Activated naive CD8-positive, alpha-beta T cell treated with anti-CD3 and anti-CD28 coated beads for 36 hours (primary cell): ENCODE measurements around the gene CADM1. TPM values are rescaled to one million over a fixed set of nuclear protein-coding genes. Genes with fewer than 3 reads are reported as not detected.

Source experiments
- DNase-seq: peaks from one replicate; pipeline ENCODE4 v3.0.0; 2021
- H3K27ac Mint-ChIP-seq: one replicate; pipeline ENCODE4 v1.8.0; 2022; ENCODE audit warnings: mild to moderate bottlenecking, moderate library complexity, mixed read lengths
- H3K27me3 Mint-ChIP-seq: one replicate; pipeline ENCODE4 v1.8.0; 2022; ENCODE audit warnings: mild to moderate bottlenecking, mixed read lengths
- H3K36me3 Mint-ChIP-seq: one replicate; pipeline ENCODE4 v1.8.0; 2021; ENCODE audit warnings: mild to moderate bottlenecking, mixed read lengths
- H3K4me1 Mint-ChIP-seq: one replicate; pipeline ENCODE4 v1.8.0; 2021; ENCODE audit warnings: mixed read lengths
- H3K4me3 Mint-ChIP-seq: one replicate; pipeline ENCODE4 v1.8.0; 2022; ENCODE audit warnings: mild to moderate bottlenecking, moderate library complexity, mixed read lengths
- H3K9me3 Mint-ChIP-seq: one replicate; pipeline ENCODE4 v1.8.0; 2022; ENCODE audit warnings: mixed read lengths
- total RNA-seq, 2 experiments: library from RNA; stranded (reverse); gene quantifications; one replicate each; pipeline ENCODE4 v1.2.3, GENCODE V29; 2021

CADM1 gene
- total RNA-seq, 2 experiments from 2014 or later, result not detected

GRCh38 chr11:115304774-115305472, 199.3 kb downstream of the CADM1 start:
- Mint-ChIP-seq H3K9me3 (no peaks in the 10 kb centered on the region), H3K27me3 (peaks cover 2% of the 10 kb centered on the region), H3K4me1 (no peaks in the 10 kb centered on the region), H3K4me3 (no peak overlapping the region), H3K27ac (no peak overlapping the region), H3K36me3 (no peaks in the 10 kb centered on the region)
- DNase-seq, result no peak

GRCh38 chr11:115303929-115304531, 200.2 kb downstream of the CADM1 start:
- Mint-ChIP-seq H3K27me3 (peaks cover 10% of the 10 kb centered on the region), H3K27ac (no peak overlapping the region), H3K4me3 (no peak overlapping the region), H3K36me3 (no peaks in the 10 kb centered on the region), H3K9me3 (no peaks in the 10 kb centered on the region), H3K4me1 (no peaks in the 10 kb centered on the region)
- no peak for DNase-seq

- no peaks in the 10 kb centered on the region for H3K9me3 Mint-ChIP-seq
Measured at GRCh38 chr11:115302946-115303703, 201.1 kb downstream of the CADM1 start.

GRCh38 chr11:115300660-115301428, 203.4 kb downstream of the CADM1 start:
- no peak overlapping the region for H3K27ac Mint-ChIP-seq
- no peak for DNase-seq
- H3K27me3 Mint-ChIP-seq, result peaks cover 10% of the 10 kb centered on the region
- H3K36me3 Mint-ChIP-seq, result no peaks in the 10 kb centered on the region
- no peaks in the 10 kb centered on the region for H3K4me1 Mint-ChIP-seq
- H3K9me3 Mint-ChIP-seq, result no peaks in the 10 kb centered on the region
- no peak overlapping the region for H3K4me3 Mint-ChIP-seq

More at GRCh38 chr11:115302946-115303703, 201.1 kb downstream of the CADM1 start:
- no peak for DNase-seq
- Mint-ChIP-seq H3K36me3 (no peaks in the 10 kb centered on the region), H3K4me3 (no peak overlapping the region), H3K27me3 (peaks cover 10% of the 10 kb centered on the region), H3K4me1 (no peaks in the 10 kb centered on the region), H3K27ac (no peak overlapping the region)

- H3K36me3 Mint-ChIP-seq, result no peaks in the 10 kb centered on the region
- H3K9me3 Mint-ChIP-seq, result no peaks in the 10 kb centered on the region
- H3K4me3 Mint-ChIP-seq, result no peak overlapping the region
- H3K27me3 Mint-ChIP-seq, result peaks cover 10% of the 10 kb centered on the region
- H3K27ac Mint-ChIP-seq, result no peak overlapping the region
- H3K4me1 Mint-ChIP-seq, result no peaks in the 10 kb centered on the region
- DNase-seq, result no peak
Measured at GRCh38 chr11:115298300-115299012, 205.8 kb downstream of the CADM1 start.

- peaks cover 10% of the 10 kb centered on the region for H3K27me3 Mint-ChIP-seq
- H3K4me3 Mint-ChIP-seq, result no peak overlapping the region
- DNase-seq, result no peak
- no peaks in the 10 kb centered on the region for H3K36me3 Mint-ChIP-seq
- H3K4me1 Mint-ChIP-seq, result no peaks in the 10 kb centered on the region
- no peak overlapping the region for H3K27ac Mint-ChIP-seq
- no peaks in the 10 kb centered on the region for H3K9me3 Mint-ChIP-seq
Measured at GRCh38 chr11:115297330-115297729, 206.9 kb downstream of the CADM1 start.

- Mint-ChIP-seq H3K27me3 (no peaks in the 10 kb centered on the region), H3K4me3 (no peak overlapping the region), H3K9me3 (no peaks in the 10 kb centered on the region), H3K36me3 (no peaks in the 10 kb centered on the region), H3K4me1 (no peaks in the 10 kb centered on the region), H3K27ac (no peak overlapping the region)
- no peak for DNase-seq
Measured at GRCh38 chr11:115291325-115291724, 212.9 kb downstream of the CADM1 start.

- no peaks in the 10 kb centered on the region for H3K4me1 Mint-ChIP-seq
- DNase-seq, result no peak
- no peaks in the 10 kb centered on the region for H3K36me3 Mint-ChIP-seq
- no peak overlapping the region for H3K27ac Mint-ChIP-seq
- H3K4me3 Mint-ChIP-seq, result no peak overlapping the region
- H3K9me3 Mint-ChIP-seq, result no peaks in the 10 kb centered on the region
- H3K27me3 Mint-ChIP-seq, result no peaks in the 10 kb centered on the region
Measured at GRCh38 chr11:115290893-115291292, 213.3 kb downstream of the CADM1 start.

- H3K36me3 Mint-ChIP-seq, result no peaks in the 10 kb centered on the region
- no peak overlapping the region for H3K4me3 Mint-ChIP-seq
- H3K27ac Mint-ChIP-seq, result no peak overlapping the region
- DNase-seq, result no peak
- H3K9me3 Mint-ChIP-seq, result no peaks in the 10 kb centered on the region
- H3K27me3 Mint-ChIP-seq, result no peaks in the 10 kb centered on the region
- no peaks in the 10 kb centered on the region for H3K4me1 Mint-ChIP-seq
Measured at GRCh38 chr11:115290479-115290878, 213.7 kb downstream of the CADM1 start.

GRCh38 chr11:115287266-115287665, 216.9 kb downstream of the CADM1 start:
- DNase-seq, result no peak
- Mint-ChIP-seq H3K27me3 (no peaks in the 10 kb centered on the region), H3K4me3 (no peak overlapping the region), H3K9me3 (no peaks in the 10 kb centered on the region), H3K36me3 (no peaks in the 10 kb centered on the region), H3K4me1 (no peaks in the 10 kb centered on the region), H3K27ac (no peak overlapping the region)

GRCh38 chr11:115286614-115287013, 217.6 kb downstream of the CADM1 start:
- no peaks in the 10 kb centered on the region for H3K4me1 Mint-ChIP-seq
- no peak for DNase-seq
- no peaks in the 10 kb centered on the region for H3K27me3 Mint-ChIP-seq
- no peaks in the 10 kb centered on the region for H3K36me3 Mint-ChIP-seq
- H3K27ac Mint-ChIP-seq, result no peak overlapping the region
- no peak overlapping the region for H3K4me3 Mint-ChIP-seq
- no peaks in the 10 kb centered on the region for H3K9me3 Mint-ChIP-seq

- no peak overlapping the region for H3K27ac Mint-ChIP-seq
- DNase-seq, result no peak
Measured at GRCh38 chr11:115284773-115285172, 219.4 kb downstream of the CADM1 start.

GRCh38 chr11:115282923-115283322, 221.3 kb downstream of the CADM1 start:
- no peaks in the 10 kb centered on the region for H3K27me3 Mint-ChIP-seq
- H3K9me3 Mint-ChIP-seq, result no peaks in the 10 kb centered on the region
- H3K36me3 Mint-ChIP-seq, result no peaks in the 10 kb centered on the region
- no peaks in the 10 kb centered on the region for H3K4me1 Mint-ChIP-seq
- H3K27ac Mint-ChIP-seq, result no peak overlapping the region
- DNase-seq, result no peak
- H3K4me3 Mint-ChIP-seq, result no peak overlapping the region

More at GRCh38 chr11:115284773-115285172, 219.4 kb downstream of the CADM1 start:
- Mint-ChIP-seq H3K9me3 (no peaks in the 10 kb centered on the region), H3K36me3 (no peaks in the 10 kb centered on the region), H3K4me3 (no peak overlapping the region), H3K4me1 (no peaks in the 10 kb centered on the region), H3K27me3 (no peaks in the 10 kb centered on the region)

GRCh38 chr11:115280775-115281174, 223.4 kb downstream of the CADM1 start:
- Mint-ChIP-seq H3K4me3 (no peak overlapping the region), H3K27me3 (no peaks in the 10 kb centered on the region), H3K36me3 (no peaks in the 10 kb centered on the region), H3K4me1 (no peaks in the 10 kb centered on the region), H3K27ac (no peak overlapping the region), H3K9me3 (no peaks in the 10 kb centered on the region)
- DNase-seq, result no peak
